Measurements from ENCODE around the gene CNTROB. TPM values are rescaled to one million over a fixed set of nuclear protein-coding genes. Genes with fewer than 3 reads are reported as not detected.

Gene CNTROB
- total and polyA plus RNA-seq, 2 donors (not counting 1 experiment from before 2014, with no cell fraction given), result 23.1 to 34.8 TPM

GRCh38 chr17:7910711-7911110 is 21.3 kb upstream of the CNTROB start:
- ATAC-seq (ENCODE audit: low read depth) (no peak), DNase-seq (no peak)
- Mint-ChIP-seq H3K27me3 (no peaks in the 10 kb centered on the region), H3K27ac (no peak overlapping the region), H3K4me3 (no peak overlapping the region), H3K9me3 (ENCODE audit: insufficient read depth) (no peaks in the 10 kb centered on the region), H3K4me1 (peaks cover 16% of the 10 kb centered on the region)
- ChIA-PET POLR2A (no interaction called here), CTCF (interaction anchor here (1.0 to 16.7 kb wide), 4 partner anchors 19 to 151 kb away, joined by 3 to 284 read pairs (median 40); partner anchors contain the start of gene KCNAB3)
- Histone ChIP-seq H4K20me1 (ENCODE audit: control insufficient read depth, insufficient read depth, low read length, poor library complexity, severe bottlenecking) (no peaks in the 10 kb centered on the region), H3K4me1 (ENCODE audit: control insufficient read depth in 2 of 2, insufficient read depth in 2 of 2, low read length in 2 of 2) (peaks cover 7 to 8% of the 10 kb centered on the region in 2 donors), H3K4me3 (ENCODE audit: control extremely low read depth in 1 of 5, extremely low read depth in 1 of 5, insufficient read depth in 1 of 5, low read depth in 2 of 5, low read length in 4 of 5) (no peak overlapping the region), H3K9me3 (ENCODE audit: control extremely low read depth in 1 of 3, control insufficient read depth in 2 of 3, insufficient read depth in 1 of 3, low read length in 2 of 3) (no peaks in the 10 kb centered on the region), H3K4me2 (replicated peaks; ENCODE audit: low read depth, low read length, poor library complexity, severe bottlenecking) (no peak overlapping the region), H3K79me2 (ENCODE audit: control insufficient read depth, insufficient read depth, low read length) (no peaks in the 10 kb centered on the region), H3K36me3 (replicated peaks in 1 of 2; ENCODE audit: control extremely low read depth in 1 of 2, control insufficient read depth in 1 of 2, extremely low read depth in 1 of 2, insufficient read depth in 2 of 2, low read length in 1 of 2) (peaks cover 7 to 47% of the 10 kb centered on the region in 2 experiments), H2AFZ (ENCODE audit: insufficient read depth, low read depth, low read length, poor library complexity, severe bottlenecking) (no peak overlapping the region), H3K27me3 (replicated peaks in 1 of 4; ENCODE audit: control extremely low read depth in 1 of 4, control insufficient read depth in 3 of 4, insufficient read depth in 4 of 4, low read length in 3 of 4) (no peaks in the 10 kb centered on the region), H3K9ac (ENCODE audit: low read length) (no peak overlapping the region), H3K27ac (ENCODE audit: low read length in 2 of 2) (no peak overlapping the region)
- intact Hi-C loops (cut with micrococcal nuclease), result no loop called here
- TF ChIP-seq EZH2 (IDR thresholded peaks at IDR 0.05; ENCODE audit: borderline replicate concordance, insufficient read depth, low read depth, low read length, poor library complexity, severe bottlenecking) (no peak), CTCF (IDR thresholded peaks at IDR 0.05) (no peak)
- WGBS (ENCODE audit: insufficient coverage), result 100% methylated on average over 12 of the region's 13 CpGs

DNA sequence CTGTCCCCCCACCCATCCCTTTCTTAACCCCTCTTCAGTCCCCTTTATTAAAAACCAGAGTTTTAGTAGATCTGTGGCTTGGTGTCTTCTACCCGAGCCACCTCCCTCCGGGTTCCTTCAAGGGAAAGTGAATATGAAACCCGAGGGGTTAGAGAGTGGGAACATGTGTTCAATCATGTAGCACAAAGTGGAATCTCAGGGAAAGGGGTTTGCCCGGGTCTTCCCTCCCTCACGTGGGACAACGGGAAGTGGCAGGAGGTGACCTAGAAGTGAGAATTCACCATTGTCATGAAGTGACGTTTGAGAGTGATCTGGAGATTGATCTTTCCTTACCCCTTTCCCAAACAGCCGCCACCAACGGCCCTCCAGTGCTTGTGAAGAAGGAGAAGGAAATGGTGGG is 20.9 kb upstream of the CNTROB start:
- Mint-ChIP-seq H3K9me3 (ENCODE audit: insufficient read depth) (no peaks in the 10 kb centered on the region), H3K27ac (no peak overlapping the region), H3K4me3 (no peak overlapping the region), H3K4me1 (peaks cover 16% of the 10 kb centered on the region), H3K27me3 (no peaks in the 10 kb centered on the region)
- TF ChIP-seq EZH2 (IDR thresholded peaks at IDR 0.05; ENCODE audit: borderline replicate concordance, insufficient read depth, low read depth, low read length, poor library complexity, severe bottlenecking), result no peak
- no peak for TF ChIP-seq CTCF (IDR thresholded peaks at IDR 0.05)
- H2AFZ ChIP-seq (ENCODE audit: insufficient read depth, low read depth, low read length, poor library complexity, severe bottlenecking), result no peak overlapping the region
- H3K27me3 ChIP-seq (replicated peaks in 1 of 4; ENCODE audit: control extremely low read depth in 1 of 4, control insufficient read depth in 3 of 4, insufficient read depth in 4 of 4, low read length in 3 of 4), result no peaks in the 10 kb centered on the region
- H3K27ac ChIP-seq (ENCODE audit: low read length in 2 of 2), result no peak overlapping the region
- H3K4me2 ChIP-seq (replicated peaks; ENCODE audit: low read depth, low read length, poor library complexity, severe bottlenecking), result no peak overlapping the region
- ChIA-PET POLR2A (no interaction called here), CTCF (interaction anchor here (0.7 to 16.7 kb wide), 4 partner anchors 76 to 191 kb away, joined by 3 to 284 read pairs (median 40); no protein-coding TSS in a partner anchor)
- H3K36me3 ChIP-seq (replicated peaks in 1 of 2; ENCODE audit: control extremely low read depth in 1 of 2, control insufficient read depth in 1 of 2, extremely low read depth in 1 of 2, insufficient read depth in 2 of 2, low read length in 1 of 2), result peaks cover 7 to 43% of the 10 kb centered on the region in 2 experiments
- H3K9me3 ChIP-seq (ENCODE audit: control extremely low read depth in 1 of 3, control insufficient read depth in 2 of 3, insufficient read depth in 1 of 3, low read length in 2 of 3), result no peaks in the 10 kb centered on the region
- no peaks in the 10 kb centered on the region for H4K20me1 ChIP-seq (ENCODE audit: control insufficient read depth, insufficient read depth, low read length, poor library complexity, severe bottlenecking)
- intact Hi-C loops (cut with micrococcal nuclease), result no loop called here
- 89% methylated on average over 3 of the region's 9 CpGs for WGBS (ENCODE audit: insufficient coverage)
- ATAC-seq (ENCODE audit: low read depth), result no peak
- no peak overlapping the region for H3K4me3 ChIP-seq (ENCODE audit: control extremely low read depth in 1 of 5, extremely low read depth in 1 of 5, insufficient read depth in 1 of 5, low read depth in 2 of 5, low read length in 4 of 5)
- H3K4me1 ChIP-seq (ENCODE audit: control insufficient read depth in 2 of 2, insufficient read depth in 2 of 2, low read length in 2 of 2), result peaks cover 8 to 10% of the 10 kb centered on the region in 2 donors
- no peak overlapping the region for H3K9ac ChIP-seq (ENCODE audit: low read length)
- no peaks in the 10 kb centered on the region for H3K79me2 ChIP-seq (ENCODE audit: control insufficient read depth, insufficient read depth, low read length)
- no peak for DNase-seq
